SK-N-SH treated with all-trans-retinoic acid at 6 μM for 48 hours (cell line): Measurements from ENCODE around the gene C20orf96.
A peak's percentile ranks its signal among the peaks of the same experiment; 100 is the strongest.

ENCODE experiments used
- ATAC-seq: fragments of 200-7000 bp; cut with Tn5 transposase; 3 replicates; pipeline ENCODE4 v1.9.1; 2020; ENCODE audit warnings: mild to moderate bottlenecking, moderate library complexity
- ARNTL ChIP-seq: fragments of 450-650 bp; formaldehyde crosslinking; IDR thresholded peaks from 2 replicates; pipeline ENCODE4 v1.5.0; 2020; ENCODE audit warnings: low read depth, mild to moderate bottlenecking, moderate library complexity, borderline replicate concordance
- BACH2 ChIP-seq: fragments of 250-450 bp; sonication (Bioruptor Pico); IDR thresholded peaks from 2 replicates; pipeline ENCODE4 v1.9.0; 2021; ENCODE audit warnings: mild to moderate bottlenecking, borderline replicate concordance
- CSDC2 ChIP-seq: fragments of 250-450 bp; sonication (Bioruptor Pico); IDR thresholded peaks from 2 replicates; pipeline ENCODE4 v1.5.0; 2020; ENCODE audit warnings: mild to moderate bottlenecking, moderate library complexity
- GLIS3 ChIP-seq: fragments of 250-450 bp; sonication (Bioruptor Pico); IDR thresholded peaks from 2 replicates; pipeline ENCODE4 v1.5.0; 2020; ENCODE audit warnings: mild to moderate bottlenecking, moderate library complexity
- ISL1 ChIP-seq: fragments of 250-450 bp; sonication (Bioruptor Pico); IDR thresholded peaks from 2 replicates; pipeline ENCODE4 v2.1.2; 2022; ENCODE audit warnings: mild to moderate bottlenecking, moderate library complexity
- OSR1 ChIP-seq: fragments of 250-450 bp; sonication (Bioruptor Pico); IDR thresholded peaks from 2 replicates; pipeline ENCODE4 v1.8.0; 2022; ENCODE audit warnings: moderate library complexity, mild to moderate bottlenecking, inconsistent platforms
- PPARA ChIP-seq: fragments of 250-450 bp; sonication (Bioruptor Pico); IDR thresholded peaks from 2 replicates; pipeline ENCODE4 v1.5.0; 2020; ENCODE audit warnings: mild to moderate bottlenecking, borderline replicate concordance
- RARB ChIP-seq: fragments of 250-450 bp; sonication (Bioruptor Pico); IDR thresholded peaks from 2 replicates; pipeline ENCODE4 v1.8.0; 2021; ENCODE audit warnings: mild to moderate bottlenecking, moderate library complexity
- TCF4 ChIP-seq: fragments of 250-450 bp; sonication (Bioruptor Pico); IDR thresholded peaks from 2 replicates; pipeline ENCODE4 v1.8.0; 2021; ENCODE audit warnings: mild to moderate bottlenecking, moderate library complexity, borderline replicate concordance
- TOX ChIP-seq: fragments of 250-450 bp; sonication (Bioruptor Pico); IDR thresholded peaks from 2 replicates; pipeline ENCODE4 v1.8.0; 2021; ENCODE audit warnings: mild to moderate bottlenecking, moderate library complexity, borderline replicate concordance
- ZC3H10 ChIP-seq: fragments of 250-450 bp; sonication (Bioruptor Pico); IDR thresholded peaks from 2 replicates; pipeline ENCODE4 v1.5.1; 2021; ENCODE audit warnings: mild to moderate bottlenecking, moderate library complexity
- ZFP3 ChIP-seq: fragments of 250-450 bp; sonication (Bioruptor Pico); IDR thresholded peaks from 2 replicates; pipeline ENCODE4 v1.5.0; 2020; ENCODE audit warnings: mild to moderate bottlenecking, moderate library complexity
- ZFP30 ChIP-seq: fragments of 450-650 bp; formaldehyde crosslinking; IDR thresholded peaks from 2 replicates; pipeline ENCODE4 v1.5.0; 2022; ENCODE audit warnings: mild to moderate bottlenecking, moderate library complexity
- ZNF70 ChIP-seq: fragments of 450-650 bp; formaldehyde crosslinking; IDR thresholded peaks from 2 replicates; pipeline ENCODE4 v1.5.0; 2020; ENCODE audit warnings: mild to moderate bottlenecking, moderate library complexity
- ZNF8 ChIP-seq: fragments of 450-650 bp; formaldehyde crosslinking; IDR thresholded peaks from 2 replicates; pipeline ENCODE4 v1.5.0; 2020; ENCODE audit warnings: mild to moderate bottlenecking, moderate library complexity
- TF ChIP-seq, protein P1 (sequence below): fragments of 250-450 bp; sonication (Bioruptor Pico); IDR thresholded peaks from 2 replicates; pipeline ENCODE4 v1.5.1; 2021; ENCODE audit warnings: mild to moderate bottlenecking, moderate library complexity
- TF ChIP-seq, protein P2 (sequence below): fragments of 250-450 bp; sonication (Bioruptor Pico); IDR thresholded peaks from 2 replicates; pipeline ENCODE4 v1.8.0; 2021; ENCODE audit warnings: low read depth, mild to moderate bottlenecking, moderate library complexity, borderline replicate concordance
- TF ChIP-seq, protein P3 (sequence below): fragments of 250-450 bp; sonication (Bioruptor Pico); IDR thresholded peaks from 2 replicates; pipeline ENCODE4 v1.5.0; 2020; ENCODE audit warnings: mild to moderate bottlenecking, moderate library complexity

Gene C20orf96

DNA sequence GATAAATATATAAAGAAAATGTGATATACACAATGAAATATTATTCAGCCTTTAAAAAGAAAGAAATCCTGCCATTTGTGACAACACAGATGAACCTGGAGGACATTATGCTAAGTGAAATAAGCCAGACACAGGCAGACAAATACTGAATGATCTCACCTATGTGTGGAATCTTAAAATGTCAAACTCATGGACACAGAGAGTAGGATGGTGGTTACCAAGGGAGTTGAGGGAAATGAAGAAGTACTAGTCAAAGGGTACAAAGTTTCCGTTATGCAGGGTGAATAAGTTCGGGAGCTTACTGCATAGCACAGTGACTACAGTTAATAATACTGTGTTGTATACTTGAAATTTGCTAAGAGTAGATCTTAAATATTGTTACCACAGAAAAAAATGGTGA lies 47.6 kb downstream of the C20orf96 start (continued):
- TF ChIP-seq, protein P1, sequence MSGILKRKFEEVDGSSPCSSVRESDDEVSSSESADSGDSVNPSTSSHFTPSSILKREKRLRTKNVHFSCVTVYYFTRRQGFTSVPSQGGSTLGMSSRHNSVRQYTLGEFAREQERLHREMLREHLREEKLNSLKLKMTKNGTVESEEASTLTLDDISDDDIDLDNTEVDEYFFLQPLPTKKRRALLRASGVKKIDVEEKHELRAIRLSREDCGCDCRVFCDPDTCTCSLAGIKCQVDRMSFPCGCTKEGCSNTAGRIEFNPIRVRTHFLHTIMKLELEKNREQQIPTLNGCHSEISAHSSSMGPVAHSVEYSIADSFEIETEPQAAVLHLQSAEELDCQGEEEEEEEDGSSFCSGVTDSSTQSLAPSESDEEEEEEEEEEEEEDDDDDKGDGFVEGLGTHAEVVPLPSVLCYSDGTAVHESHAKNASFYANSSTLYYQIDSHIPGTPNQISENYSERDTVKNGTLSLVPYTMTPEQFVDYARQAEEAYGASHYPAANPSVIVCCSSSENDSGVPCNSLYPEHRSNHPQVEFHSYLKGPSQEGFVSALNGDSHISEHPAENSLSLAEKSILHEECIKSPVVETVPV, result no peak
- TF ChIP-seq ZFP3 (CRISPR knock-in tag), result no peak

DNA sequence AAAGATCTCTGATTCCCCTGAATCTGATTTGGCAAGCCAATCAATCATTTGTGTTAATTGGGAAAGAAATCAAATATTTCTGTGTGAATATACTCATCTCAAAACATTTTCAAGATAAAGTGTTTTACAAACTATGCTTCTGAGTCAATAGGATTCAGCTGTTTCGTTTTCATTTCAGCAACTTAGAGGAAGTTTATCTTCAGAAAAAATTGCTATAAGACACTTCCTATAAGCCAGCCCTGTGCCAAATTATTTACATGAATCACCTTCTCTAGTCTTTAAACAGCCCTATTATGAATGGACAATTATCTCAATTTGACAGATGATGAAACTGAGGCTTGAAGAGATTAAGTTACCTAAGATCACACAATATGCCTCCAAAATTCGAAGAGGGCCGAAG lies 52.6 kb downstream of the C20orf96 start:
- no peak for TF ChIP-seq OSR1
- TF ChIP-seq ZFP3 (CRISPR knock-in tag), result no peak
- TF ChIP-seq ZFP30 (CRISPR knock-in tag), result no peak
- no peak for ATAC-seq

DNA sequence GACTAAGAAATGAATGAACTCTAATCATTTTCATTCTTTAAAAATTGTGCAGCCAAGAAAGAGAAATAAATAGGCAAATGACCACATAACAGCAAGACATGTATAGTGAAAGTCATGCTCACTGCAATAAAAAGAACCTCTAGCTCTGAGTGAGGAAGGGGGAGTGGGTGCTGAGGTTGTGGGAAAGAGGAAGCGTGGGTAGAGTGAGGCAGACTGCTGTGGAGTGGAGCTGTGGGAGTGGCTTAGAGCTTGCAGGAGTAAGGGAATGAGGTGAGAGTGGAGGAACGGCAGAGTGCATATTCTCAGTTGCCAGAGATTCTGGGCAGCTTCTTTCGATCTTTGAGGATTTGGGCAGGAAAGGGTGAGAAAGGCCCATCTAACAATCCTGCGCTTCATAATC lies 53.1 kb downstream of the C20orf96 start:
- no peak for ATAC-seq
- TF ChIP-seq ZNF70 (CRISPR knock-in tag) (no peak), TOX (CRISPR knock-in tag) (no peak), RARB (CRISPR knock-in tag) (no peak), ZNF8 (no peak), ZFP30 (CRISPR knock-in tag) (no peak), TCF4 (CRISPR knock-in tag) (no peak), ISL1 (CRISPR knock-in tag) (no peak), PPARA (CRISPR knock-in tag) (no peak), CSDC2 (CRISPR knock-in tag) (no peak), ARNTL (CRISPR knock-in tag) (no peak), ZFP3 (CRISPR knock-in tag) (no peak)
- TF ChIP-seq, protein P2, sequence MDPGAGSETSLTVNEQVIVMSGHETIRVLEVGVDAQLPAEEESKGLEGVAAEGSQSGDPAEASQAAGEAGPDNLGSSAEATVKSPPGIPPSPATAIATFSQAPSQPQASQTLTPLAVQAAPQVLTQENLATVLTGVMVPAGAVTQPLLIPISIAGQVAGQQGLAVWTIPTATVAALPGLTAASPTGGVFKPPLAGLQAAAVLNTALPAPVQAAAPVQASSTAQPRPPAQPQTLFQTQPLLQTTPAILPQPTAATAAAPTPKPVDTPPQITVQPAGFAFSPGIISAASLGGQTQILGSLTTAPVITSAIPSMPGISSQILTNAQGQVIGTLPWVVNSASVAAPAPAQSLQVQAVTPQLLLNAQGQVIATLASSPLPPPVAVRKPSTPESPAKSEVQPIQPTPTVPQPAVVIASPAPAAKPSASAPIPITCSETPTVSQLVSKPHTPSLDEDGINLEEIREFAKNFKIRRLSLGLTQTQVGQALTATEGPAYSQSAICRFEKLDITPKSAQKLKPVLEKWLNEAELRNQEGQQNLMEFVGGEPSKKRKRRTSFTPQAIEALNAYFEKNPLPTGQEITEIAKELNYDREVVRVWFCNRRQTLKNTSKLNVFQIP (CRISPR knock-in tag), result no peak
- TF ChIP-seq, protein P3, sequence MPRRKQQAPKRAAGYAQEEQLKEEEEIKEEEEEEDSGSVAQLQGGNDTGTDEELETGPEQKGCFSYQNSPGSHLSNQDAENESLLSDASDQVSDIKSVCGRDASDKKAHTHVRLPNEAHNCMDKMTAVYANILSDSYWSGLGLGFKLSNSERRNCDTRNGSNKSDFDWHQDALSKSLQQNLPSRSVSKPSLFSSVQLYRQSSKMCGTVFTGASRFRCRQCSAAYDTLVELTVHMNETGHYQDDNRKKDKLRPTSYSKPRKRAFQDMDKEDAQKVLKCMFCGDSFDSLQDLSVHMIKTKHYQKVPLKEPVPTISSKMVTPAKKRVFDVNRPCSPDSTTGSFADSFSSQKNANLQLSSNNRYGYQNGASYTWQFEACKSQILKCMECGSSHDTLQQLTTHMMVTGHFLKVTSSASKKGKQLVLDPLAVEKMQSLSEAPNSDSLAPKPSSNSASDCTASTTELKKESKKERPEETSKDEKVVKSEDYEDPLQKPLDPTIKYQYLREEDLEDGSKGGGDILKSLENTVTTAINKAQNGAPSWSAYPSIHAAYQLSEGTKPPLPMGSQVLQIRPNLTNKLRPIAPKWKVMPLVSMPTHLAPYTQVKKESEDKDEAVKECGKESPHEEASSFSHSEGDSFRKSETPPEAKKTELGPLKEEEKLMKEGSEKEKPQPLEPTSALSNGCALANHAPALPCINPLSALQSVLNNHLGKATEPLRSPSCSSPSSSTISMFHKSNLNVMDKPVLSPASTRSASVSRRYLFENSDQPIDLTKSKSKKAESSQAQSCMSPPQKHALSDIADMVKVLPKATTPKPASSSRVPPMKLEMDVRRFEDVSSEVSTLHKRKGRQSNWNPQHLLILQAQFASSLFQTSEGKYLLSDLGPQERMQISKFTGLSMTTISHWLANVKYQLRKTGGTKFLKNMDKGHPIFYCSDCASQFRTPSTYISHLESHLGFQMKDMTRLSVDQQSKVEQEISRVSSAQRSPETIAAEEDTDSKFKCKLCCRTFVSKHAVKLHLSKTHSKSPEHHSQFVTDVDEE (CRISPR knock-in tag), result no peak
- TF ChIP-seq, protein P1, result no peak

DNA sequence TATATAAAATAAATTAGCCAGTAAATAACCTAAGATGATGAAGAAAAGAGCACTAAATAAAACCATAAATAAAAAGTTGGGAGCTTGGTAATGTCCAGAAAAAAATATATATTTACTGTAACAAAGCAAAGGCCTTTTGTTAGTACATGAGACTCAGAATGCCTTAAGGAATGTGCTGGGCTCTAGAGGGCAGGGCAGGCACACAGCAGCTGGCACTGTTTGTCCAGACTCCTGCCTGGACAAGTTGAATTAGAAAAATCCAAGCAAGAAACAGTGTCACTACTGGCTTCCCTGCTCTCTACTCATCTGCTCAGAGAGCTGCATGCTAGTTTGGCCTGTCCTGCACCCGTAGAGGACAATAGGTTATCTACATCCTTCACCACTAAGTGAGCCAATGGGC lies 54.7 kb downstream of the C20orf96 start:
- TF ChIP-seq ZNF70 (CRISPR knock-in tag) (no peak), TOX (CRISPR knock-in tag) (no peak)
- TF ChIP-seq, protein P2 (CRISPR knock-in tag), result no peak
- ATAC-seq, result peak; percentile 89

DNA sequence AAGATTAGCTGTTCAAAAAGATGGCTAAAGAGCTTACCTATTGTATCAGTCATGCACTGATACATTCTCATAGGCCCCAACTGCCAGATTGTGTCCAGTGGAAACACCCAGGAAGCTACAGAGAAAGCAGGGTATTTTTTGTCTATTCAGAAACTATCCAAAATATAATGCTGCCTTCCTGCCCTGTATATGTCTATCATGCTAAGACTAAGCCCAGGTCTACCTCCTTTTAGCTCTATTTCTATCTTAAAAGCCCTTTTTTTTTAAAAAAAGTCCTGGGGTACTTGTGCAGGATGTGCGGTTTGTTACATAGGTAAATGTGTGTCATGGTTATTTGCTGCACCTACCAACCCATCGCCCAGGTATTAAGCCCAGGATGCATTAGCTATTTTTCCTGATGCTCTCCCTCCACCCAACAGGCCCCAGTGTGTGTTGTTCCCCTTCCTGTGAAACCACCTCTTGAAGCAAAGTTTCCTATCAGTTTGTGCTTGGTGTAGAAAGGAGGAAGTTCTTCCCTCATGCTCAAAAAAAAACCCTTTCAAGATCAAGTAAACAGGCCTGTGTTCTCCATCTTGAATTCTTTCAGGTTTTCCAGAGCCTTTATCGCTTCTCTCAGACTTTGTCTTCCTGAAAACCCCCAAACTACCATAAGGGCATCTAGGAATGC lies 63.0 kb downstream of the C20orf96 start:
- no peak for TF ChIP-seq BACH2
- no peak for TF ChIP-seq ZFP3 (CRISPR knock-in tag)
- TF ChIP-seq, protein P2 (CRISPR knock-in tag), result no peak
- no peak for TF ChIP-seq GLIS3
- TF ChIP-seq ZC3H10, result no peak
- no peak for TF ChIP-seq CSDC2 (CRISPR knock-in tag)
- TF ChIP-seq, all 23 proteins: peak for 0
- no peak for ATAC-seq
